K562 (cell line): ENCODE data around the gene GARIN5B. TPM values are rescaled to one million over a fixed set of nuclear protein-coding genes. Genes with fewer than 3 reads are reported as not detected.

ENCODE experiments used
- ARID1B ChIP-seq: fragments of 450-650 bp; IDR thresholded peaks from 2 replicates; pipeline ENCODE4 v1.6.1; 2016; ENCODE audit warnings: antibody characterized with exemption, mild to moderate bottlenecking, inconsistent platforms
- BRF2 ChIP-seq: IDR thresholded peaks from 3 replicates; pipeline ENCODE4 v1.6.1; 2011; ENCODE audit warnings: borderline replicate concordance, mild to moderate bottlenecking; ENCODE audit not compliant: insufficient read length, insufficient read depth
- CEBPZ ChIP-seq: fragments of 150-350 bp; IDR thresholded peaks from 2 replicates; pipeline ENCODE4 v1.6.1; 2014; ENCODE audit warnings: low read depth, mild to moderate bottlenecking, low read length, borderline replicate concordance
- CREM ChIP-seq: IDR thresholded peaks from 2 replicates; pipeline ENCODE4 v1.6.1; 2014; ENCODE audit warnings: antibody characterized with exemption, low read depth
- KDM2B ChIP-seq: fragments of 250-450 bp; sonication (Bioruptor Pico); IDR thresholded peaks from 2 replicates; pipeline ENCODE4 v1.8.0; 2021; ENCODE audit warnings: mild to moderate bottlenecking, moderate library complexity
- KDM5B ChIP-seq: fragments of 200-600 bp; sonication (generic); IDR thresholded peaks from 2 replicates; pipeline ENCODE4 v1.6.1; 2012; ENCODE audit warnings: low read depth, mild to moderate bottlenecking, moderate library complexity, low read length, control low read depth, inconsistent platforms; ENCODE audit not compliant: insufficient replicate concordance
- MAFG ChIP-seq: fragments of 450-650 bp; conservative IDR thresholded peaks from 2 replicates; pipeline ENCODE4 v1.6.1; 2016; ENCODE audit warnings: missing genetic modification characterization, missing compliant biosample characterization
- MCM7 ChIP-seq, 2 experiments: fragments of 450-650 bp; IDR thresholded peaks; 2 replicates each; pipeline ENCODE4 v1.6.1; 2016 to 2018
- NKRF ChIP-seq: fragments of 450-650 bp; IDR thresholded peaks from 2 replicates; pipeline ENCODE4 v1.6.1; 2016; ENCODE audit warnings: borderline replicate concordance
- RBM15 ChIP-seq: fragments of 200-400 bp; formaldehyde crosslinking; IDR thresholded peaks from 2 replicates; pipeline ENCODE4 v1.6.1; 2018; ENCODE audit warnings: mild to moderate bottlenecking, low read length, moderate library complexity; ENCODE audit not compliant: insufficient read depth
- SETDB1 ChIP-seq: IDR thresholded peaks from one replicate; pipeline ENCODE4 v1.6.1; 2012; ENCODE audit warnings: low read length, control low read depth, inconsistent platforms
- SIN3B ChIP-seq: fragments of 450-650 bp; IDR thresholded peaks from 2 replicates; pipeline ENCODE4 v1.6.1; 2017; ENCODE audit warnings: low read depth, mild to moderate bottlenecking, moderate library complexity
- SMC3 ChIP-seq: conservative IDR thresholded peaks from 2 replicates; pipeline ENCODE4 v1.6.1; 2011; ENCODE audit warnings: low read depth, low read length, improper control_type of control experiment; ENCODE audit not compliant: insufficient read depth
- TAF7 ChIP-seq: fragments of 450-650 bp; IDR thresholded peaks from 2 replicates; pipeline ENCODE4 v1.6.1; 2016; ENCODE audit warnings: missing genetic modification characterization, missing compliant biosample characterization
- ZBTB26 ChIP-seq: fragments of 450-650 bp; formaldehyde crosslinking; IDR thresholded peaks from 2 replicates; pipeline ENCODE4 v1.4.0; 2022; ENCODE audit warnings: missing genetic modification characterization
- ZNF174 ChIP-seq: fragments of 250-450 bp; sonication (Bioruptor Pico); IDR thresholded peaks from 2 replicates; pipeline ENCODE4 v1.4.0; 2020; ENCODE audit warnings: mild to moderate bottlenecking
- ZNF445 ChIP-seq: fragments of 250-450 bp; sonication (Bioruptor Pico); IDR thresholded peaks from 2 replicates; pipeline ENCODE4 v1.4.0; 2020; ENCODE audit warnings: low read depth, mild to moderate bottlenecking, moderate library complexity
- ZNF780A ChIP-seq: fragments of 250-450 bp; sonication (Bioruptor Pico); IDR thresholded peaks from 2 replicates; pipeline ENCODE4 v1.5.0; 2021; ENCODE audit warnings: mild to moderate bottlenecking
- polyA plus RNA-seq, 8 experiments: library from polyadenylated mRNA; depleted of rRNA in 4 of 8; stranded (reverse) in 5 of 8; unstranded in 3 of 8; fragments of >200 nt; fragmentation: Nextera tagmentation in 2 of 8; fragmentation: Illumina TruSeq in 1 of 8; extraction: Ambion mirVana in 2 of 8; extraction: Trizol in 1 of 8; gene quantifications; 2 replicates each; pipeline versions ENCODE4 v1.2.1 to v1.2.3, GENCODE V29; 2011 to 2014; ENCODE audit warnings: inconsistent platforms in 1 of 8, missing spikeins in 1 of 8
- total RNA-seq, 7 experiments: library from RNA; depleted of rRNA in 6 of 7; stranded (reverse); fragments of >200 nt in 6 of 7; fragmentation: Illumina TruSeq in 2 of 7; extraction: Trizol in 2 of 7; gene quantifications; 2 replicates each; pipeline versions ENCODE4 v1.2.1 to v1.2.3, GENCODE V29; 2011 to 2021; ENCODE audit warnings: low replicate concordance in 1 of 7

GARIN5B gene
- total and polyA plus RNA-seq, 9 of the 15 experiments (the other 6 are each of a cell fraction or from before 2014, with no cell fraction given), result not detected

- no peak for TF ChIP-seq ZBTB26 (CRISPR knock-in tag)
- no peak for TF ChIP-seq CREM
- no peak for TF ChIP-seq TAF7
- TF ChIP-seq BRF2, result no peak
- TF ChIP-seq ZNF445 (CRISPR knock-in tag), result no peak
- no peak for TF ChIP-seq RBM15
- TF ChIP-seq ZNF174, result no peak
- no peak for TF ChIP-seq MCM7 (IDR thresholded peaks at IDR 0.05)
- no peak for TF ChIP-seq MAFG
- TF ChIP-seq KDM5B, result peak; percentile 37
- TF ChIP-seq NKRF, result 0 out of 2 replicates have a peak, but pooled peaks have one; percentile 29
- TF ChIP-seq ARID1B, result 0 out of 2 replicates have a peak, but pooled peaks have one; percentile 12
- TF ChIP-seq ZNF780A, result no peak
- TF ChIP-seq SMC3, result no peak
- no peak for TF ChIP-seq CEBPZ
- TF ChIP-seq KDM2B (CRISPR knock-in tag), result no peak
- no peak for TF ChIP-seq SETDB1
- TF ChIP-seq SIN3B, result no peak
These were observed 22.9 kb downstream of the GARIN5B start (continued) for GRCh38 chr19:55339889-55340783.
